Hematopoietic multipotent progenitor cell treated with erythropoietin and hydrocortisone succinate and interleukin-3 and kit ligand, for 17 days (in vitro differentiated cells): ENCODE measurements around the gene ZNF850.
"Not testable (repeated sequence)": the region's sequence is repeated elsewhere in the genome, so short reads cannot be mapped to it uniquely, and the experiment has no call there.

Source experiments
- DNase-seq: peaks from one replicate; pipeline ENCODE4 v3.0.0-alpha.2; 2015; ENCODE audit warnings: low spot score

Gene ZNF850

GRCh38 chr19:36772311-36773222, at the start of gene ZNF850:
ZNF850 (minus strand) TSS chr19:36772807; CDS start chr19:36762606, 10,201 bp downstream.
- DNase-seq, result peak; percentile 90

GRCh38 chr19:36821758-36822157, 49.2 kb upstream of the ZNF850 start:
- no peak for DNase-seq

- no peak for DNase-seq
These were observed 46.6 kb upstream of the ZNF850 start for GRCh38 chr19:36819130-36819630.

- DNase-seq, result no peak
These were observed 34.4 kb upstream of the ZNF850 start for GRCh38 chr19:36807029-36807428.

GRCh38 chr19:36805364-36805763, 32.8 kb upstream of the ZNF850 start:
- DNase-seq, result no peak

GRCh38 chr19:36797786-36798108, 25.1 kb upstream of the ZNF850 start:
- DNase-seq, result no peak

- no peak for DNase-seq
These were observed 24.0 kb upstream of the ZNF850 start for GRCh38 chr19:36796714-36796992.

- not testable (repeated sequence) for DNase-seq
These were observed 19.0 kb upstream of the ZNF850 start for GRCh38 chr19:36791420-36792141.

- no peak for DNase-seq
These were observed 3.2 kb upstream of the ZNF850 start for GRCh38 chr19:36775768-36776167.

GRCh38 chr19:36773223-36773579, 594 bp upstream of the ZNF850 start:
- no peak for DNase-seq

- DNase-seq, result peak; percentile 76
These were observed 1.1 kb downstream of the ZNF850 start for GRCh38 chr19:36771261-36772231.

GRCh38 chr19:36750066-36750691, 22.4 kb downstream of the ZNF850 start:
- no peak for DNase-seq

- not testable (repeated sequence) for DNase-seq
These were observed 23.0 kb downstream of the ZNF850 start for GRCh38 chr19:36749613-36750012.

GRCh38 chr19:36748431-36749275, 24.0 kb downstream of the ZNF850 start:
- DNase-seq, result no peak

GRCh38 chr19:36747750-36748149, 24.9 kb downstream of the ZNF850 start:
- no peak for DNase-seq

- no peak for DNase-seq
These were observed 26.7 kb downstream of the ZNF850 start for GRCh38 chr19:36745870-36746269.

- DNase-seq, result not testable (repeated sequence)
These were observed 36.4 kb downstream of the ZNF850 start for GRCh38 chr19:36736166-36736565.

- DNase-seq, result no peak
These were observed 52.7 kb downstream of the ZNF850 start for GRCh38 chr19:36719687-36720556.

- no peak for DNase-seq
These were observed 63.2 kb downstream of the ZNF850 start for GRCh38 chr19:36709423-36709822.

- DNase-seq, result no peak
These were observed 65.5 kb downstream of the ZNF850 start for GRCh38 chr19:36707134-36707533.
